Left lung (tissue), 10 donors: Measurements from ENCODE around the gene SCO2. TPM values are rescaled to one million over a fixed set of nuclear protein-coding genes. Genes with fewer than 3 reads are reported as not detected.

Experiments
- ATAC-seq: fragments of 200-7000 bp; cut with Tn5 transposase; one replicate; pipeline ENCODE4 v1.9.1; 2020; ENCODE audit warnings: moderate library complexity
- DNase-seq, 4 donors: peaks; one replicate each; pipeline ENCODE4 v3.0.0-alpha.2; 2013 to 2020
- H3K27ac ChIP-seq, 2 donors: fragments of 200-600 bp; sonication (generic) in 1 of 2; one replicate each; pipeline versions ENCODE4 v1.5.0 to v1.8.0; 2020 to 2021
- H3K27me3 ChIP-seq, 2 donors: fragments of 200-600 bp; sonication (generic) in 1 of 2; one replicate each; pipeline versions ENCODE4 v1.5.0 to v1.8.0; 2020 to 2021
- H3K36me3 ChIP-seq, 2 donors: fragments of 200-600 bp; sonication (generic) in 1 of 2; one replicate each; pipeline versions ENCODE4 v1.5.0 to v1.8.0; 2020 to 2021
- H3K4me1 ChIP-seq, 2 donors: fragments of 200-600 bp; one replicate each; pipeline ENCODE4 v1.8.0; 2021
- H3K4me3 ChIP-seq, 2 donors: fragments of 200-600 bp; sonication (generic) in 1 of 2; one replicate each; pipeline versions ENCODE4 v1.5.0 to v1.8.0; 2020 to 2021; ENCODE audit warnings: mild to moderate bottlenecking in 1 of 2
- H3K9me3 ChIP-seq, 2 donors: fragments of 200-600 bp; sonication (generic) in 1 of 2; one replicate each; pipeline versions ENCODE4 v1.5.0 to v1.8.0; 2020 to 2021
- intact Hi-C, 2 donors: fragments of 100-400 bp; cut with DNase I; formaldehyde crosslinking; loops; one replicate each; pipeline versions ENCODE4 v1.11.2 to v1.14.2; 2022
- polyA plus RNA-seq, 6 donors: library from polyadenylated mRNA; unstranded; fragments of 120-200 nt; gene quantifications; one replicate each; pipeline ENCODE4 v1.2.1, GENCODE V29; 2013; ENCODE audit not compliant: insufficient read length in 6 of 6
- total RNA-seq, 2 donors: library from RNA; stranded (reverse); fragmentation: NEBNext Ultra II Directional; extraction: Animal tissue kit (Norgen Biotek cat#: 25700); gene quantifications; one replicate each; pipeline ENCODE4 v1.2.1, GENCODE V29; 2021
- TF ChIP-seq, protein P1 (sequence below), 2 donors: fragments of 200-600 bp; sonication (generic) in 1 of 2; IDR thresholded peaks; one replicate each; pipeline versions ENCODE4 v1.5.0 to v1.8.0; 2021; ENCODE audit warnings: antibody characterized with exemption in 2 of 2
- donor health status: DM: no; HTN: yes; CAD: no.
- donor health status: DM: no; HTN: no; CAD: no.

Gene SCO2
- total and polyA plus RNA-seq, 8 donors, result 1.1 to 3.3 (median 2.3) TPM; not detected in 1

DNA sequence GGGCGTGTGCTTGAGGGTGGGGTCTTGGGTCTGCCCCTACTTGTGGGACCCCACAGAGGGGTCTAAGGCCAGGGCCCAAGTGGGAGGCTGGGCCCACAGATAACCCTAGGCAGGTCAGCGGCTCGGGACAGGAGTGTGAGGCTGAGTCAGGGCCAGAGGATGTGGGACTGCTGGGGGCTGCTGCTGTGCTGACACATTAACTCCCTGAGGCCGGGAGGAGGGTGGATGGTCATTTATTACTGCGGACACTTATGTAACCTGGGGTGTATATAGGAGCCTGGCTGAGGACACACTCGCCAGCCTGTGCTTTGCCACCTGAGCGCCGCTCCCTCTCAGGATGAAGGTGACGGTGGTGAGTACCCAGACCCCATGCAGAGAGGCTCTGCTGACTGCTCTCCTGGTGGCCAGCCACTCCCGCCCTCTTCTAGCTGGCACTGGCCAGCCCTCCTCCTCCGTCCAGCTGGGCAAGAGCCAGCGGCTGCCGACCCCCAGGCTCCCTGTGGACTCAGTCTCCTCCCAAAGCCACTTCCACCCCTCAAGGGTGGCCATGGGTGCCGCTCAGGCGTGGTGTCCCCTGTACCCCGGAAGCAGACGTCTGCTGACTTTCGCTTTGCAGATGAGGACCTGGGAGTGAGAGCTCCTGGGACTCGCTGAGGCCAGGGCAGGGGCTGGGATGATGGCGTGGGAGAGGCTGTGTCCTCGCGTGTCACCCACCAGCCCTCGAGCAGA is 38.7 kb downstream of the SCO2 start, which contains the start of gene MIOX:
TSS of gene MIOX (plus strand) at position 299 of the 729 bp plus-strand sequence. CDS start at position 338, 39 bp downstream.
- no peak within 1 kb of the TSS for H3K27ac ChIP-seq
- no peaks in the 10 kb centered on the region for H3K36me3 ChIP-seq
- TF ChIP-seq, protein P1, sequence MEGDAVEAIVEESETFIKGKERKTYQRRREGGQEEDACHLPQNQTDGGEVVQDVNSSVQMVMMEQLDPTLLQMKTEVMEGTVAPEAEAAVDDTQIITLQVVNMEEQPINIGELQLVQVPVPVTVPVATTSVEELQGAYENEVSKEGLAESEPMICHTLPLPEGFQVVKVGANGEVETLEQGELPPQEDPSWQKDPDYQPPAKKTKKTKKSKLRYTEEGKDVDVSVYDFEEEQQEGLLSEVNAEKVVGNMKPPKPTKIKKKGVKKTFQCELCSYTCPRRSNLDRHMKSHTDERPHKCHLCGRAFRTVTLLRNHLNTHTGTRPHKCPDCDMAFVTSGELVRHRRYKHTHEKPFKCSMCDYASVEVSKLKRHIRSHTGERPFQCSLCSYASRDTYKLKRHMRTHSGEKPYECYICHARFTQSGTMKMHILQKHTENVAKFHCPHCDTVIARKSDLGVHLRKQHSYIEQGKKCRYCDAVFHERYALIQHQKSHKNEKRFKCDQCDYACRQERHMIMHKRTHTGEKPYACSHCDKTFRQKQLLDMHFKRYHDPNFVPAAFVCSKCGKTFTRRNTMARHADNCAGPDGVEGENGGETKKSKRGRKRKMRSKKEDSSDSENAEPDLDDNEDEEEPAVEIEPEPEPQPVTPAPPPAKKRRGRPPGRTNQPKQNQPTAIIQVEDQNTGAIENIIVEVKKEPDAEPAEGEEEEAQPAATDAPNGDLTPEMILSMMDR (IDR thresholded peaks at IDR 0.05), result no peak
- intact Hi-C loops, result no loop called here
- no peak within 1 kb of the TSS for H3K4me3 ChIP-seq
- no peaks in the 10 kb centered on the region for H3K9me3 ChIP-seq
- H3K27me3 ChIP-seq, result peaks cover 6 to 72% of the 10 kb centered on the region in 2 donors
- ATAC-seq (no peak), DNase-seq (peak in 1 of 4 donors; percentile 68)
- H3K4me1 ChIP-seq, result peaks cover 0 to 7% of the 10 kb centered on the region in 2 donors

DNA sequence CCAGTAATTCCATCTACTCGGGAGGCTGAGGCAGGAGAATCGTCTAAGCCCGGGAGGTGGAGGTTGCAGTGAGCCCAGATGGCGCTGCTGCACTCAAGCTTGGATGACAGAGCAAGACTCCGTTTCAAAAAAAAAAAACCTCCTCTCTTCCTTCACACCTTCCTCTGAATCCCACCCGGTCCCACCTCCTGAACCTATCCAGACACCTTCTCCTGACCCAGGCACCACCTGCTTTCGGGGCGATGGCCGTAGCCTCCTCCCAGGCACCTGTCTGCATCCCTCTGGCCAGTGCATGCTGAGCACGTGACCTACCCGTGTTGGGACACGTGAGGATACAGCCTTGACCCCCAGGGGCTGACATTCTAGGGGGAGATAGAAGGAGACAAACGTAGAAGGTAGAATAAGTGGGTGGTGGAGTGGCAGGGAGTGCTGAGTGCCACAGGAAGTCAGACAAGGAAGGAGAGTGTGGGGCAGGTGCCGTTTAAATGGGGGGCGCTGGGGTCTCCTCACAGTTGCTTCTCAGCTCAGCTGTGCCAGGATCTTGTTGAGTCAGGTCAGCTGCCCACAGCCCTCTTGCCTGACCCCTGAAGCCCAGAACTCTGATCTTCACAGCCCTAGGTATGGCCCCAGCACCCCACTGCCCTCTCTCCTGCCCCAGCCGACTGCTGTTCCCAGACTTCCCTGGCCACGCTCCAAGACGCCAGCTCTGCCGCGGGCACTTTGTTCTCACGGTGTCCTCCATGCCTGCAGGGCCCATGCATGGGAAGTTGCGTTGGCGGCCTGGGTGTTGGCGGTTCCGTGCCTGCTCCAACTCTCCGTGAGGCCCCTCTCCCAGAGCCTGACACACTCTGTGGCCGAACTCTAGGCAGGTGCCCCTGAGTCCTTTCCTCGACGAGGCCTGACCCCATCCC is 39.9 kb downstream of the SCO2 start:
- peaks cover 18 to 84% of the 10 kb centered on the region in 2 donors for H3K27me3 ChIP-seq
- DNase-seq (peak in 1 of 4 donors; percentile 84), ATAC-seq (peak; percentile 37)
- H3K4me3 ChIP-seq, result no peak overlapping the region
- peaks cover 5 to 15% of the 10 kb centered on the region in 2 donors for H3K4me1 ChIP-seq
- no peaks in the 10 kb centered on the region for H3K36me3 ChIP-seq
- no peaks in the 10 kb centered on the region for H3K9me3 ChIP-seq
- no peak overlapping the region for H3K27ac ChIP-seq
- intact Hi-C loops, result no loop called here
- TF ChIP-seq, protein P1 (IDR thresholded peaks at IDR 0.05), result no peak

DNA sequence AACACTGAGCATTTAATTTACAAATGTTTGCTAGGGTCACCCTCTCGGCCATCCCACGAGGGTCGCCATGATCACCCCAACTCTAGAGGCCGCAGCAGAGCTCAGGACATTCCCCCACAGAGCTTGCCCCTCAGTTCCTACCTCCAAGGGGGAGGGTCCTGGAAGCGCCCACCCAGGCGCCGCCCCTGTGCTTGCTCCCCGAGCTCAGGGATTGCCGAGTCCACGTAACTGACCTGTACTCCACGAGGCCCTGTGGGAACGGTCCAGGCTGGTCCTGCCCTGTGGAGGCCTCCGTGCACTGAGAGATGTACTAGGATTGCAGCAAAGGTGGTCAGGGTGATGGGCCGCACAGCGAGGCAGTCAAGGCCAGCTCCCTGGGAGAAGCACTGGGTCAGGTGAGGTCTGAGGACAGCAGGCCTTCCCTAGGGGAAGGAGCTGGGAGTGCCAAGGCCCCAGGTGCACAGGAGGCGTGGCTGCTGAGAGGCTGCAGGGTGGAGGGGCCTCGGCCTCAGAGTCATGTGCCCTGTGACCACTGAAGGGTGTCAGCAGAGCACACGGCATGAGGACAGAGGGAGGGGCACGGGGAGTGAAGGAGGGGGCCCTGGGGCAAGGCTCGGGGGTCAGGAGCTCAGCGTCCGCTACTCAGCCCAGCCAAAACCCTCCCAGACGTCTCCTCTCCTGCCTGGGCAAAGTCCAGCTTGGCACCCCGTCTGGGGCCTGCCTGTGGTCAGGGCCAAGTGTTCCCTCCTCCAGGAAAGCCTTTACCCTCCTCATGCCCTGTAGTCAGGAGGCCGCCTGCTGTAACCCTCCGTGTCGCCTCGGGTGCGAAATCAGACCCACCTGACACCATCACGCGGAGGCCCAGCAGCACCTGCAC is 41.2 kb downstream of the SCO2 start:
- peak in 1 of 4 donors; percentile 73 for DNase-seq
- peaks cover 22 to 91% of the 10 kb centered on the region in 2 donors for H3K27me3 ChIP-seq
- H3K9me3 ChIP-seq, result no peaks in the 10 kb centered on the region
- TF ChIP-seq, protein P1 (IDR thresholded peaks at IDR 0.05), result no peak
- ATAC-seq, result no peak
- no peak overlapping the region for H3K4me3 ChIP-seq
- H3K27ac ChIP-seq, result no peak overlapping the region
- intact Hi-C loops, result no loop called here
- no peaks in the 10 kb centered on the region for H3K36me3 ChIP-seq
- peaks cover 5 to 15% of the 10 kb centered on the region in 2 donors for H3K4me1 ChIP-seq

DNA sequence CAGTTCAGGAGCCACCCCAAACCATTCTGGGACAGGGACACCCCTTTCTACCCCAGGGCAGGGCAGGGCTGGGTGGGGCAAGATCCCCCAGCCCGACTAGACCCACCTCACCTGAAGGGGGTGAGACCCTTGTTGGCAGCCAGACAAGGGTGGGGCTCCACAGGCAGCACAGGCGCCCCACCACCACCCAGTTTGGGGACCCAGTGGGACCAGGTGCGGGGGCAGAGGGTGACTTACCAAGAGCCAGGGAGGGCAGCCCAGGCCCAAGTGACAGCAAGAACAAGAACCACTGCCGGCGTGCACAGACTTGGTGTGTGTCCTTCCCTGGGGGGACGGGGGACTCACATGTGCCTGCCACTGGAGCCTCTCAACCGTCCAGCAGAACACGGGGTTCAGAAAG is 41.8 kb downstream of the SCO2 start:
- peaks cover 22 to 94% of the 10 kb centered on the region in 2 donors for H3K27me3 ChIP-seq
- H3K4me1 ChIP-seq, result peaks cover 5 to 15% of the 10 kb centered on the region in 2 donors
- intact Hi-C loops, result no loop called here
- no peak overlapping the region for H3K27ac ChIP-seq
- H3K36me3 ChIP-seq, result no peaks in the 10 kb centered on the region
- no peak overlapping the region for H3K4me3 ChIP-seq
- DNase-seq (no peak), ATAC-seq (no peak)
- TF ChIP-seq, protein P1 (IDR thresholded peaks at IDR 0.05), result no peak
- H3K9me3 ChIP-seq, result no peaks in the 10 kb centered on the region
